ENCODE measurements around the gene SRRM4.
"Not testable (repeated sequence)": the region's sequence is repeated elsewhere in the genome, so short reads cannot be mapped to it uniquely, and the experiment has no call there.

The SRRM4 gene

DNA sequence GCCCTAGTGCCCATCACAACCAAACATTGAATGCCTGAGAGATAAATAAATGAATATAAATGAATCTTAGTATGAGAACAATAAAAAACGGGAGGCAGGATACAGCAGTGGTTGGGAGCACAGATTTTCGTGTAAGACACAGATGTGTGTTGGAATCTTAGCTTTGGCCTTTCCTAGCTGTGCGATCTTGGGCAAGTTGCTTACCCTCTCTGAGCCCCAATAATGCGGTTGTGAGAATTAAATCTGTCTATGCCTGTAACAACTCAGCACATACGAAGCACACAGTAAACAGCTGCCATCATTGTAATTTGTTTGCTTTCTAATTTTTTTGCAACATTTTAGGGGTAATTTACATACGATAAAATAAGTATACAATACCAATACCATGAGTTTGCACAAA lies 89.8 kb downstream of the SRRM4 start:
- no peak for DNase-seq

DNA sequence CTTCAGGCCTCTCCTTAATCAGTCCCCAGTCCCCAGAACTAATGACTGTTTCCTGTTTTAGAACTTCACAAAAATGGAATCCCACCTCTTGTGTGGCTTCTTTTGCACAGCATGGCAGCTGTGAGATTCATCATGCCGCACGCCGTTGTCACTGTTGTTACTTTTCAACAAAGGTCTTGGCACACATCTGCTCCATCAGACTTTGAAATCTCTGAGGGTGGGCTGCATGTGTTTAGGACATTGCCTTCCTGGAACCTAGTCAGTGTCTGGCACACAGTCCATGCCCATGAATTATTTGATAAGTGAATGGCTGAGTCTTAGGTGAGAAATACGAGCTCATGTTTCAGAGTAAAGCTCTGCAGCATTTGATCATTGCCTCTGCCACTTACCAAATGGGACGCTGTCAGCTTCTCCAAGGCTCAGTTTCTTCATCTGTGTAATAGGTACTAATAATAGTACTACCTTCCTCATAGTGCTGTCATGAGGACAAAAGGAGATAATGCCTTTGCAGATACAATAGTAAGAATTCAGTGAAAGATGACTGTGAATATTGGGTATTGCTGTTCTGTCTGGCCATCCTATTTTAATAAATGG lies 90.4 kb downstream of the SRRM4 start:
- DNase-seq = no peak

DNA sequence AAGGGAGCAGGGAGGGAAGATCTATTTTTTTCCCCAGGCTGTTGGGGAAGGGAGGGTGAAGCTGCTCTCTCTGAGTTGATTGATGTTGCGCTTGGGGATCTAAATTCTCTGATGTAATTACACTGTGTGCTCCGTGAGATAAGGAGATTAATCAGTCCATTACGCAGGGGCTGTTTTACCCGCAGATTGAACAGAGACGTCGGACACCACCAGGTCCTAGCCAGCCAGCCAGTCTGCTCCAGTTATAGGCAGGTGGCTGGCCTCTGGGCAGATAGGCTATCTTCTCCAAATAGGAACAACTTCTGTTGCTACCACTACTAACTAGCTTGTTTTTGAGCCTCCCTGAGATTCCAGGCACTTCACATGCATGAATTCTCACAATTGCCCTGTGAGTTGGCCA lies 91.1 kb downstream of the SRRM4 start:
- DNase-seq = no peak

DNA sequence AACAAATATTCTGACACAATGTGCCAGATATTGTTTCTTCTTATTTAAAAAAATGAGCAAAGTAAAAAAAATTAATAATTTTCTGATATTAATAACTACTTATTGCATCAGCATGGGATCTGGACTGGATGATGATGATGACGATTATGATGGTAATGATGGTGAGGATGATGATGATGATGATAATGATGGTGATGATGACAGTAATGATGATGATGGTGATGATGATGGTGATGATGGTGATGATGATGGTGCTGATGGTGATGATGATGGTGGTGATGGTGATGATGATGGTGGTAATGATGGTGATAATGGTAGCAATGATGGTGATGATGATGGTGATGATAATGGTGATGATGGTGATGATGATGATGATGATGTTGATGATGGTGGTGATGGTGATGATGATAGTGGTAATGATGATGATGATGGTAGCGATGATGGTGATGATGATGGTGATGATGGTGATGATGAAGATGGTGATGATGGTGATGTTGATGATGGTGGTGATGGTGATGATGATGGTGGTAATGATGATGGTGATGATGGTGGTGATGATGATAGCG lies 94.0 kb downstream of the SRRM4 start:
- DNase-seq = no peak

DNA sequence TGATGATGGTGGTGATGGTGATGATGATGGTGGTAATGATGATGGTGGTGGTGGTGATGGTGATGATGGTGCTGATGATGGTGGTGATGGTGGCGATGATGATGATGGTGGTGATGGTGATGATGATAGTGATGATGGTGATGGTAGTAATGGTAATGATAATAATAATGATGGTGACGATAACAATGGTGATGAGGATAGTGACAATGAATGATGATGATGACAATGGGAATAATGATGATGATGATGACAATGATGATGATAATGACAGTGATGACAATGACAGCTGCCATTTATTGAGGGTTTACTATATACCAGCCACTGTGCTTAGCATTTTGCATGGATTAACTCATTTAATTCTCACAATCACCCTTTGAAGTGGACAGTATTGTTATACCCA lies 94.6 kb downstream of the SRRM4 start:
- DNase-seq = no peak

DNA sequence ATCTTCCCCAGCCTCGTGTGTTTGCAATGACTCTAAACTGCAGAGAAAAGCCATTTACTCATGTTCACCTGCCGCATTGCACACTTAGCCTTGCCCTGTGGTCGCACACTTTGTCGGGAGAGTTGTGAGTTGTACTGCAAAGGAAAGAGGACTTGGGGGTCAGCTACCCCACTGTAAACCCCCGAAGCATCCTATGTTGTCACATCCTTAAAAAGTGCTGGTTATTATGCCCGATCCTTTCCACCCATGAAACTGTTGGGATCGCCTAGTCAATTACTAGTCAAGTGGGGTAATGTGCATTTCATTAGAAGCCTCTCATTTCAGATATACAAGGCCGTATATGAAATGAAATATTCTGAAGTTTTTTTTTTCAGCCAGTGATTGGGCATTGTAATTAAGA lies 98.2 kb downstream of the SRRM4 start:
- DNase-seq = no peak

DNA sequence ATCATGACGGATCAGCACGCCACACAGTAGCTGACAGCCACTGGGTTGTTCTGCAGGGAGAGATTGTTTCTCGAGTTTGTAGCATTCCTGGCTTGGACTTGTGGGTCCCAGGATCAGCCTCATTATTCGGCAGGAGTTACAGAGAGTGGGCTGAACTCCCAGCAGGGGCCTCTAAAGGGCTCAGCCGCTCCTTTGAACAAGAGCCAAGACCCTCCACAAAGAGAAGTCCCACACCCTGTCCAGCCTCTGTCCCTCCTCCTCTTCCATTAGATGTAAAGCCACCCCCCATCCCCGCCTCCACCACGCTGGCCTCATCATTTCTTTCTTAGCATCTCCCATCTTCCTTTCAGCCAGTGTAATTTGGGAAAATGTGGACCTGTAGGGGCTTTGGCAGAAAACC lies 100.7 kb downstream of the SRRM4 start:
- no peak for DNase-seq

DNA sequence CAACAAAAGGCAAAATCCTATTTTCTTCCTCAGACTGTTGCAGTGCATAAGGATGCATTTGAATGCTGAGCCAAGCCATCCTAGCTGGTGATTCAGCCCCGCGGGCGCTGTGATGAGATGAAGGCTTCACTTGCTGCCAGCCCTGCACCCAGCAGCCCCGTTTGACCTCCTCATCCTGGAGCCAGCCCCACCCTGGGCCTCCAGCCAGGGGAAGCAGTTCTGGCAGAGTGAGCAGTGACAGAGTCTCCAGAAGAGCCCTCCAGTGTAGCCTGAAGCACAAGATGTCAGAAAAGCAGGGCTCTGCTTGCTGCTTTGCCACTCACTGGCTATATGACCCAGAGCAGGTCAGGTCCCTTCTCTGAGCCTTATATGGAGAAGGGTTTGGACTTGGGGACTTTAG lies 101.2 kb downstream of the SRRM4 start:
- DNase-seq = no peak

DNA sequence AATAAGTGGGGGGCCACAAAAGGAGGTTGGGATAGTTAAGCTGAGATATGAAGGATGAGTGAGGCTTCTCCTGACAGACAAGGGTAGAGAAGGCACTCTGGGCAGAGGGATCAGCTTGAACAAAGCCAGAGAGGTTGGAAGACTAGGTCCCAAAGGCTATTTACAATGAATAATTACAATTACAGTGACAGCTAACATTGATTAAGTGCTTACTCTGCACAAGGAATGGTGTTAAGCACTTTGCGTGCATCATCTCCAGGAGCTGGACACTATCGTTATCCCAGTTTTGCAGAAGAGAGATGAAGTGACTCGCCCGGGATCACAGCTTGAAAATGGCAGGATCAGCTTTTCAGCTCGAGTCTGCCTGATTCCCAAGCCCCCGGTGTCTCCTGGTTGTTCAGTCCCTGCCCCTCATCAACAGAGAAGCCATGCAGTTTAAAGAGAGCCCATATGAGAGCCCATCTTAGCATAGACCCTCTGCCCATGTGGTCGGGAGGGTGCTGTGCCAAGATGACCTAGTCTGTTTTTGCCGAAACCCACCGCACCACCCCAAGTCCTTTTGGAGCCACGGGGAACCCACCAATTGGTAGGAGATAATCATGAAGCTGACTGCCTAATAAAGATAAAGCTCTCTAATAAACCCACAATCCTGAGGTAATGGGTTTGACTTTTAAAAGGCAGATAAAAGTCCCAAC lies 107.5 kb downstream of the SRRM4 start:
- DNase-seq = no peak

DNA sequence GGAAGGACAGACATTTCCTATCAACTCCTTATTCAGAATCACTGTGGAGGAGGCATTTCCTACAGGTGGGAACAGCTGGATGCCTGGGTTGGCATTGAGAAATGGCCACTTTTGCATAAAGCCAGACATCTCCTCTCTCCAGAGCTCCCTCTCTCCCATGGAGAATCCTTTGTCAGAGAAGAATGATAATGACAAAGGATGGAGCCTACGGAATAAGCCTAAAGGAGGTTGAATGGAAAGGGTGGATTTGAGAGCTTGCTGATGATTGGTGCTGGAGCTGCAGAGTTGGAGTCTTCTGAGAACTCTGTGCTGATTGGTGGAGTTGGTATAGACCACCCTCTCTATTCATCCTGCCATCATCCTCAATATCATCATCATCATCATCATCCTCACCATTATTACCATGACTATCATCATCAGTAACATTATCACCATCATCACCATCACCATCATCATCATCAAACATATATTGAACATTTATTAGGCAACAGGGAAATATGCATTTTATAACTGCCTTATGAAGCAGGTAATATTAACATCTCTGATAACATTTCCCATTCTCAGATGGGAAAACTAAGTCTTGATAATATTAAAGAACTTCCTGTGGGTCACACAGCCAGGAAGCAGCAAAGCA lies 108.2 kb downstream of the SRRM4 start:
- no peak for DNase-seq

DNA sequence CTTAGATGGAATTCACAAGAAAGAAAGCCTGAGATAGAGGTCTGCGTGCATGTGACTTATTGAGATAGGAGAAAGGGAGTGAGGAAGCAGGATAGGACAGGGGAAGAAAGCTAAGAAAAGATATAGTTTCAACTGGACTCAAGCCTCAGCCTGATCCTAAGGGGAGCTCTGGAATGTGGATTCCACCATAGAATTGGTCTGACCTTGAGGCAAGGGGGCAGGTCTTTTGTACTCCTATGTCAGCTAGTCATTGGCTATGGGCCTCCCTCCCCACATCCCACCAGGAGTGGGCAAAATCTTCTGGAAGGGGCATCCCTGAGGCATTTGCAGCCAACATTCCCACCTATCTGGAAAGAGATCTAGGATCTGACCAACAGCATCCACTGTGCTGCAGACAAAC lies 108.9 kb downstream of the SRRM4 start:
- no peak for DNase-seq

DNA sequence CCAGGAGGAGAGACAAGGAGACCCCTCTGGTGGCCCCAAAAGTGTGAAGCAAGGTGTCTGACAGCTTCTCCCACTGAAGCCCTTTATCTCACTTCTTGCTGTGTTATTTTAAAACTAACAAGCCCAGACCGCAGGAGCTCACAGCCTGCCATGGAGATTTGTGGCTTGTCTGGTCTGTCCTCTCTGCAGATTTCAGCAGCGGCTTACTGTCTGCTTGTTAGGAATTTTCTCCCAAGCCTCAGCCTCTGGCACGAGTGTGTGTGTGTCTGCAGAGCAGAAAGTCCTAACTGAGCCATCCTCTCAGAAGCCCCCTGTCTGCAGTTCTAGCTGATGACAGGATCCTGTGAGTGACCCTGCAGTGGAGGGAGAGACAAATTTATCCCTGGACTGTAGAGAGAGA lies 109.5 kb downstream of the SRRM4 start:
- no peak for DNase-seq

DNA sequence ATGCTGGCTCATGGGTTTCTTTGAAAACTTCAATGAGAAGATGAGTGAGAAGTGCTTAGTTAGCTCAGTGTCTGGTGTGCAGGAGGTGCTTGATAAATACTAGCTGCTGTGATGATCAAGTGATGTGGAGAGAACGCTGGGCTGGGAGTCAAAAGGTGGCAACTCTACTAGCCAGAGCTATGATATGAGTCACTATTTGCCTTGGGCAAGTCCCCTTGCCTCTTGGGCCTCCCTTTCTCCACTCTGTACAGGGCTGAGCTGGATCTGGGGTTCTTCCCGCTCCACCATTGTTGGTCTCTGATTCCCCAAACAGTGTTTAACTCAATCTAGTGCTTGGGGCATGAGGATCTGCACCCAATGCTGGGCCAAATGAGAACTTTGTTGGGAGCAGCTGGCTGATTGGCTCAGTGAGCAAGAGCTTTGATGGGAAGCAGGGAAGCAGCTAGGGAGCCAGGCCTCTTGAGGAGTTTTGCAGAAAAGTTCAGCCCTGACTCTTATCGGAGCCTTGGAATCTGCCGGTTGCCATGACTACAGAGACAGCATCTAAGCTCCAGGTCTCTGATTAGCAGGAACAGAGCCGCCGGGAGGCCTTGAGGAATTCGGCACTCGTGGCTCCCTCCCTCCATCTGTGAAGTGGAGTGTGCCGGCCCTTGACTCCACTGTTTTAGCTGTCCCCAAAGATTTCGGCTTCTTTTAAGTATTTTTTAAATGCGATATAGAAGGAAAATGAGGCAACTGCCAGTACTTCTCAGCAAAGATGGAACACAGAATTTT lies 115.3 kb downstream of the SRRM4 start:
- DNase-seq = no peak

DNA sequence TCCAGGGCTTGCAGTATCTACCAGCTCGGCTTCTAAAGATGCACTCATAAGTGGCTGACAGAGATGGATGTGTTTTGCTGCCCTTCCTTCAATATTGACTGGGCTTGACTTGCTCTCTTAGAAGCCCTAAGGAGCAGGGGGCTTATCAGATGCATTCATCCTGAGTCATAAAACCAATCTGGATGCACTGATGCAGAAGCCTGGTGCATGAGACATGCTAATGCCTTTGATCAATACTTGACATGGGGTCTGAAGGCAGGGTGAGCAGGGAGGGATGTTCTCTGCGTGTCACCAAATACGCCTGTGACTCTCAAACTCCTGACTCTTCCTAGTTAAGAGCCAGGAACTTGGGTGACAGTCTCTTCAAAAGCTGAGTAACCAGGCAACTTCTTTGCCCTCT lies 119.6 kb downstream of the SRRM4 start:
- no peak for DNase-seq

DNA sequence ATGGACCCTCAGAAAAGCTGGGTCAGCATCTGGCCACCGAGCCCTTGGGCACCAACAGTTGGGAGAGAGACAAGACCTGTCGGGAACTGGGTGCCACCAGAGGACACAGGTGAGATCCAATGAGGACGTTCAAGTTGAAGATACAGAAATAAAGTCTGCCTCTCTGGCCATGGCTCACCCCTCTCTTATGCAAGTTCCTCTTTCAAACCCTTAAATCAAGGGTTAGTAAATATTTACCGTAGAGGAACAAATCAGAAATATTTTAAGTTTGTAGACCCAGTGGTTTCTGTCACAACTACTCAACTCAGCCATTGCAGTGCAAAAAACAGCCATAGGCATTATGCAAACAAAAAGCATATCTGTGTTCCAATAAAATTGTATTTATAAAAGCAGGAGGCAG lies 120.9 kb downstream of the SRRM4 start:
- DNase-seq = no peak

DNA sequence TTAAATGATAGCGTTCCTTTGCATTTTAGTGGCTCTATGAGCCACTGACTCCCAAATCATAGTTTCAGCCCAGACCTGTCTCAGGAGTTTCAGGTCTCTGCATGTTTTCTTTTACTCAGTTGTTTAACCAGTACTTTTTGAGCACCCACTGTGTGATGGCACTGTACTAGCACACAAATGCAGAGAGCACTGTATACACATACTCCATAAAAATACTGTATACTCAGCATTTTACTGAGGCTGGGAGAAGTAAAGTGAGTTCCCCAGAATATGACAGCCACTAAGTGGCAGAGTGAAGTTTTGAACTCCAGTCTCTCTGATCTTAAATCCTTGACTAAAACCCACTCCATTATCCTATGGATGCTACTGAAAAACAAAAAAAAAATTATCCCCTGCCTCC lies 121.4 kb downstream of the SRRM4 start:
- no peak for DNase-seq

DNA sequence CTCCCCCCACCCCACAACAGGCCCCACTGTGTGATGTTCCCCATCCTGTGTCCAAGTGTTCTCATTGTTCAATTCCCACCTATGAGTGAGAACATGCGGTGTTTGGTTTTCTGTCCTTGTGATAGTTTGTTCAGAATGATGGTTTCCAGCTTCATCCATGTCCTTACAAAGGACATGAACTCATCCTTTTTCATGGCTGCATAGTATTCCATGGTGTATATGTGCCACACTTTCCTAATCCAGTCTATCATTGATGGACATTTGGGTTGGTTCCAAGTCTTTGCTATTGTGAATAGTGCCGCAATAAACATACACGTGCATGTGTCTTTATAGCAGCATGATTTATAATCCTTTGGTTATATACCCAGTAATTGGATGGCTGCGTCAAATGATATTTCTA lies 123.6 kb downstream of the SRRM4 start:
- DNase-seq = not testable (repeated sequence)

DNA sequence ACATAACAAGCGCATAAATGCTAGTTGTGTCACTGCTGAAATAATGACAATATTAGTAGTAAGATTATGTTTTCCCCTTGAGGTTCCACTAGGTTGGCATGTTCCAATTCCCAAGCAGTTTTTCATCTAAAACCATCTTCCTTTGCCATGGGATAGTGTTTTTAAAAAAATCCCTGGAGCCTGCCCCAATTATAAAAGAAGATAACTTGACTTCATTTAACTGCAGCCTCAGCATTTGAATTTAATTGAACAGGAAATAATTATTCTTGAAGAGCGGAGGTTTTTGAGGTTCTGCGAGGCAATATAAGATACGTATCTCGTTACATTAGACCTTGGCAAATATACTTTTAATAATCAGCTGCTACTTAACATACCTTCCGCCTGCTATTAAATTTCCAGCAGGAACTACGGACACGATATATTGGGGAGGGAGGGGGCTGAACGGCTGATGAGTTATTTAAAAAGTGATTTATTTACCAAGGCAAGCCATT lies 132.2 kb downstream of the SRRM4 start:
- DNase-seq = no peak

DNA sequence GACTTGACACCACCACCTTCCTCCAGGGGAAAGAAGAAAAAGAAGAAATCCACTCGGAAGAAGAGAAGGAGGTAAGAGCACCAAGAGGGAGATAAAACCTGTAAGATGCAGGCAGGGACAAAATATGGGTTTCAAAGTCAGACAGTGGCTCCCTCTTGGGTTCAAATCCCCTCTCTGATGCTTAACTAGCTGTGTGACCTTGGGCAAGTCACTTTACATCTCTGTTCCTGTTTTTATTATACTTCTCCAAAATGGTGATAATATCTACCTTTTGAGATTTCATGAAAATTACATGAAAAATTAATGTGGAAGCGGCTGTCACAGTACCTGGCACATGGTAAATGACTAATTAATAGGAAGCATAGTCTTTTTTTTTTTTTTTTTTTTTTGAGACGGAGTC lies 133.0 kb downstream of the SRRM4 start:
- no peak for DNase-seq

DNA sequence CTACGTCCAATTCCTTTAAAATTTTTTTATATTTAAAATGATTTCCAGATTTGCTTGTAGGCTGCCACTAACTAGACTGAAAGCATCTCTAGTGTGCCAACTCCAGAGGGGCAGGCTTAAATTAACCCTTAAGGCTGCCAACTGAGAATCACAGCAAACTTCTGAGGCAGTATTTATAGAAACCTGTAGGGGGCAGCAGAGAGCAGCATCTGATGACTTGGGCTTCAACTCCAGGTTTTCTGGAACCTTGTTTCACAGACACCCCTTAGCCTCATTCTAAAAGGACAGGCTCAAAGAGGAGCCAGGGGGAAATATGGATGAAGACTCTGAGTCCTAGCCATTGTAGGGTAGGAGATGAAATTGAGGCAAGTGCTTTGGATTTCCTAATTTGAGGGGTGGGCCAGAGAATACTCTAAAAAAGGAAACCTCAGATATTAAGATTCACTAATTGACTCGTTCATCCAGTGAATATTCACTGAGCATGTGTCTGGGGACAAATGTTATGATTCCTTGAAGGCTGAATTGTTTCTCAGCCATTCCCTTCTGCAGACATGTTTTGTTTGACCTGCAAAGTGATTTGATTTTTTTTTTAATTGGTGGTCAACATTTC lies 134.1 kb downstream of the SRRM4 start:
- DNase-seq = peak; percentile 42

DNA sequence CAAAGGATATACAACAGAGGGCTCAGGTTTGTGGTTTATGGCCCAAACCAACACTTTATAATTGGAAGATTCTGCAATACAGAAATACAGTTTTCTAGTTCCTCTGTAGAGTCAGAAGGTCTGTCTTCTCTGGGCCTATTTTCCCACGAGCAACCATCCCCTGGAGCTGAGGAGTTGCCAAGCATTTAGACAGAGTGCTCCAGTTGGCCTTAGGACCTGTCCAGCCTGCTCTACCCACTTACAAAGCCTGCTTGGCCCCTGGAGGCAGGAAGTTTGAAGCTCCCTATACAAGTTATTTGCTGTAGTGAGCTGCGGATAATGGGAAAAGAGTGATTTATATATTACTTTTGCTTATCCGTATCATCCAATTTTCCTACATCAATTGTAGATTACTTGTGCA lies 136.6 kb downstream of the SRRM4 start:
- no peak for DNase-seq

DNA sequence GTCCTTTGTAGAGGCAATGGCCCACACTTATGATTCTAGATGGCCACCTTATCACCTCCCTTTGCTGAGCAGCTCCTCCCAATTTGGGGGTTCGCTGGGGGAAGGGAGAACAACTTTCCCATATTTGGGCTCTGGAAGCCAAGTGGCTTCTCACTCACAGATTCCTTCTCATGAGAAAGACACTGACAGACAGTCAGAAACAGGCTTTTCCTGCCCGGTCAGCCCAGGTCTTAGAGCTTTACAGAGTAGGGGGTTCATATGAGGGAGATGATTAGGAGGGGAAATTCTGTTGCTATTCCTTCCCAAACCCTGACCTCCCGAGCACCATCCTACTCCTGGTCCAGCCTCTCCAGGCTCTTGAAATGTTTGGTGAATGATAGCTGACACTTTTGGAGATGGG lies 137.3 kb downstream of the SRRM4 start:
- DNase-seq = no peak

DNA sequence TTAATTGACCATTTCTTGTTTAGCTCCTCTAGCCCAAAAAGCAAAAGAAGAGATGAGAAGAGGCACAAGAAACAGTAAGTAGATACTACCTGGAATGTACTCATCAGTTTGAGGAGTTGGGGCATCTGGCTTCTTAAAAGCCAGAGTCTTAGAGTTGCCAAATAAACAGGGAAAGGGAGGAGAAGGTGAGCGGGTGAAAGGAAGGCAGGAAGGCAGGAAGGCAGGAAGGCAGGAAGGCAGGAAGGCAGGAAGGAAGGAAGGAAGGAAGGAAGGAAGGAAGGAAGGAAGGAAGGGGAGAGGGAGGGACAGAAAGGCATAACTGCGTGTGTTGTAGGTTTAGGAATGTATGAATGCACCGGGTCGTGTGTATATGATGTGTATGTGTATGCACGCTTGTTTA lies 140.7 kb downstream of the SRRM4 start:
- no peak for DNase-seq

Measured in fibroblast of skin of back (primary cell).